Aorta (tissue), 5 donors: ENCODE results near the gene KIF15. TPM values are rescaled to one million over a fixed set of nuclear protein-coding genes. Genes with fewer than 3 reads are reported as not detected.
"Not testable (repeated sequence)": the region's sequence is repeated elsewhere in the genome, so short reads cannot be mapped to it uniquely, and the experiment has no call there.

Source experiments
- ATAC-seq: fragments of 200-7000 bp; cut with Tn5 transposase; one replicate; pipeline ENCODE4 v1.9.1; 2022; ENCODE audit warnings: moderate library complexity; ENCODE audit not compliant: low FRiP score
- DNase-seq, 2 donors: peaks; one replicate each; pipeline ENCODE4 v3.0.0-alpha.2; 2020
- H3K27ac ChIP-seq, 2 donors: one replicate each; pipeline ENCODE4 v1.5.1; 2013; ENCODE audit warnings: low read length in 2 of 2, mild to moderate bottlenecking in 2 of 2, moderate library complexity in 2 of 2, control low read depth in 1 of 2, inconsistent platforms in 1 of 2, low read depth in 1 of 2
- H3K27me3 ChIP-seq, 2 donors: one replicate each; pipeline ENCODE4 v1.6.1; 2013; ENCODE audit warnings: control low read depth in 1 of 2, low read length in 1 of 2, mild to moderate bottlenecking in 1 of 2, moderate library complexity in 1 of 2; ENCODE audit not compliant: insufficient read depth in 2 of 2, control insufficient read depth in 1 of 2
- H3K36me3 ChIP-seq, 2 donors: one replicate each; pipeline ENCODE4 v1.6.1; 2013; ENCODE audit warnings: control low read depth in 1 of 2, low read length in 1 of 2, mild to moderate bottlenecking in 1 of 2; ENCODE audit not compliant: insufficient read depth in 2 of 2, control insufficient read depth in 1 of 2
- H3K4me1 ChIP-seq, 2 donors: one replicate each; pipeline ENCODE4 v1.6.1; 2013; ENCODE audit warnings: low read length in 2 of 2, control low read depth in 1 of 2, mild to moderate bottlenecking in 1 of 2, moderate library complexity in 1 of 2; ENCODE audit not compliant: insufficient read depth in 2 of 2, control insufficient read depth in 1 of 2
- H3K4me3 ChIP-seq, 2 donors: one replicate each; pipeline ENCODE4 v1.5.1; 2013; ENCODE audit warnings: low read length in 2 of 2, control low read depth in 1 of 2, mild to moderate bottlenecking in 1 of 2
- H3K9me3 ChIP-seq: one replicate; pipeline ENCODE4 v1.6.1; 2013; ENCODE audit warnings: mild to moderate bottlenecking, low read length; ENCODE audit not compliant: control insufficient read depth
- WGBS, 2 donors: extraction: QIAGEN DNeasy Blood & Tissue Kit; methylation state at CpG; one replicate each; pipeline ENCODE4 v1.1.7; 2013; 5-methylcytosine and 5-hydroxymethylcytosine counted together
- intact Hi-C, 2 donors: fragments of 100-400 bp; cut with DNase I; formaldehyde crosslinking; loops; one replicate each; pipeline versions ENCODE4 v1.14.2 to v1.15.0; 2022
- polyA plus RNA-seq, 2 donors: library from polyadenylated mRNA; stranded (reverse); fragments of 200-250 nt; gene quantifications; one replicate each; pipeline ENCODE4 v1.2.3, GENCODE V29; 2013
- total RNA-seq, 2 donors: library from RNA; stranded (reverse); fragmentation: NEBNext Ultra II Directional; extraction: Animal tissue kit (Norgen Biotek cat#: 25700); gene quantifications; one replicate each; pipeline ENCODE4 v1.2.1, GENCODE V29; 2021
- donor health status: healthy with polysubstance abuse.
- donor health status: Bipolar disorder and iron deficiency.
- donor health status: DM: no; HTN: no; CAD: no.
- donor health status: DM: no; HTN: no; CAD: no.
- donor health status: DM: yes; HTN: yes; CAD: no.

KIF15 gene
- total and polyA plus RNA-seq, 4 donors, result 0.49 to 2.1 (median 0.92) TPM

GRCh38 chr3:44833394-44833793, 71.8 kb downstream of the KIF15 start:
- no peaks in the 10 kb centered on the region for H3K27me3 ChIP-seq
- no peaks in the 10 kb centered on the region for H3K4me1 ChIP-seq
- no peak overlapping the region for H3K27ac ChIP-seq
- 87 to 90% methylated on average over 7 of the region's 7 CpGs for WGBS, 2 donors
- H3K36me3 ChIP-seq, result no peaks in the 10 kb centered on the region
- DNase-seq (no peak), ATAC-seq (no peak)
- intact Hi-C loops, result no loop called here
- no peak overlapping the region for H3K4me3 ChIP-seq
- no peaks in the 10 kb centered on the region for H3K9me3 ChIP-seq

GRCh38 chr3:44835684-44836083, 74.1 kb downstream of the KIF15 start:
- no peaks in the 10 kb centered on the region for H3K36me3 ChIP-seq
- ATAC-seq (no peak), DNase-seq (no peak)
- no peaks in the 10 kb centered on the region for H3K4me1 ChIP-seq
- no peaks in the 10 kb centered on the region for H3K9me3 ChIP-seq
- no peaks in the 10 kb centered on the region for H3K27me3 ChIP-seq
- H3K27ac ChIP-seq, result no peak overlapping the region
- H3K4me3 ChIP-seq, result no peak overlapping the region
- 95 to 96% methylated on average over 3 of the region's 3 CpGs for WGBS, 2 donors
- intact Hi-C loops, result no loop called here

- Histone ChIP-seq H3K4me3 (no peak overlapping the region), H3K9me3 (no peaks in the 10 kb centered on the region), H3K4me1 (peaks cover 2 to 3% of the 10 kb centered on the region in 2 donors), H3K36me3 (no peaks in the 10 kb centered on the region), H3K27me3 (no peaks in the 10 kb centered on the region), H3K27ac (no peak overlapping the region)
- ATAC-seq, result no peak
- intact Hi-C loops, result no loop called here
- WGBS, 2 donors, result 72 to 76% methylated on average over 2 of the region's 2 CpGs
- DNase-seq, result no peak
These were observed 80.8 kb downstream of the KIF15 start for GRCh38 chr3:44842376-44842775.

GRCh38 chr3:44845528-44846520, 84.2 kb downstream of the KIF15 start:
- H3K4me1 ChIP-seq, result peaks cover 2 to 3% of the 10 kb centered on the region in 2 donors
- DNase-seq (no peak), ATAC-seq (no peak)
- no peaks in the 10 kb centered on the region for H3K9me3 ChIP-seq
- H3K27me3 ChIP-seq, result no peaks in the 10 kb centered on the region
- intact Hi-C loops, result no loop called here
- 32 to 36% methylated on average over 7 of the region's 7 CpGs for whole genome bisulfite sequencing, 2 donors
- peak overlapping the region in 1 of 2 donors; percentile 51 for H3K27ac ChIP-seq
- no peak overlapping the region for H3K4me3 ChIP-seq
- no peaks in the 10 kb centered on the region for H3K36me3 ChIP-seq

- no peak overlapping the region for H3K4me3 ChIP-seq
- no peak overlapping the region for H3K27ac ChIP-seq
- 96 to 97% methylated on average over 1 of the region's 1 CpG for WGBS, 2 donors
- intact Hi-C loops, result no loop called here
- no peaks in the 10 kb centered on the region for H3K9me3 ChIP-seq
- peaks cover 2 to 3% of the 10 kb centered on the region in 2 donors for H3K4me1 ChIP-seq
- ATAC-seq (no peak), DNase-seq (no peak)
- H3K36me3 ChIP-seq, result no peaks in the 10 kb centered on the region
- H3K27me3 ChIP-seq, result no peaks in the 10 kb centered on the region
These were observed 87.0 kb downstream of the KIF15 start for GRCh38 chr3:44848634-44849033.

- H3K27ac ChIP-seq, H3K36me3 ChIP-seq, H3K9me3 ChIP-seq, H3K4me3 ChIP-seq, H3K27me3 ChIP-seq, ATAC-seq, DNase-seq, H3K4me1 ChIP-seq, intact Hi-C loops: not testable (repeated sequence)
- 99% methylated on average over 6 of the region's 6 CpGs for WGBS, 2 donors
These were observed 95.1 kb downstream of the KIF15 start for GRCh38 chr3:44856663-44857062.

- peaks cover 0 to under 1% of the 10 kb centered on the region in 2 donors for H3K36me3 ChIP-seq
- no peak overlapping the region for H3K4me3 ChIP-seq
- intact Hi-C loops, result no loop called here
- peaks cover 2% of the 10 kb centered on the region for H3K9me3 ChIP-seq
- DNase-seq (no peak), ATAC-seq (no peak)
- WGBS, 2 donors, result 96 to 97% methylated on average over 4 of the region's 4 CpGs
- H3K4me1 ChIP-seq, result no peaks in the 10 kb centered on the region
- H3K27ac ChIP-seq, result no peak overlapping the region
- no peaks in the 10 kb centered on the region for H3K27me3 ChIP-seq
These were observed 98.5 kb downstream of the KIF15 start for GRCh38 chr3:44860117-44860516.

- ATAC-seq (peak; percentile 100), DNase-seq (peak; percentile 93 to 97)
- Histone ChIP-seq H3K27me3 (no peaks in the 10 kb centered on the region), H3K36me3 (peaks cover 0 to 5% of the 10 kb centered on the region in 2 donors), H3K4me1 (no peaks in the 10 kb centered on the region), H3K27ac (peak within 1 kb of the TSS; percentile 53 to 83), H3K4me3 (peak within 1 kb of the TSS; percentile 63 to 90), H3K9me3 (peaks cover 2% of the 10 kb centered on the region)
- WGBS, 2 donors, result 1 to 2% methylated on average over 66 to 91 of the region's 91 CpGs
- intact Hi-C loops, result loop anchor here (1.0 kb wide), 1 partner anchor 100 kb away; the partner anchor contains the start of genes KIAA1143 (in 2 of the 2) and KIF15 (in 2 of the 2)
These were observed 100.0 kb downstream of the KIF15 start, which contains the start of gene TMEM42 for GRCh38 chr3:44861412-44862225. Gene TMEM42 (plus strand): TSS chr3:44861912. CDS start chr3:44861925, 13 bp downstream.
